Activated CD8-positive, alpha-beta T cell treated with anti-CD3 and anti-CD28 coated beads for 36 hours (primary cell): ENCODE measurements around the gene TAS2R20. TPM values are rescaled to one million over a fixed set of nuclear protein-coding genes. Genes with fewer than 3 reads are reported as not detected.

Source experiments
- ATAC-seq: fragments of 200-7000 bp; cut with Tn5 transposase; one replicate; pipeline ENCODE4 v1.10.0; 2021; ENCODE audit warnings: mild to moderate bottlenecking, moderate library complexity
- CTCF ChIA-PET: fragments of 350-600 bp; sonication (Branson Sonifier 250); formaldehyde crosslinking; loops from one replicate; lab custom pipeline; 2021; ENCODE audit warnings: antibody characterized with exemption; lab: Charles Lee
- POLR2A ChIA-PET: fragments of 350-600 bp; sonication (Branson Sonifier 250); formaldehyde crosslinking; loops from one replicate; lab custom pipeline; 2021; ENCODE audit warnings: antibody characterized with exemption; lab: Charles Lee
- DNase-seq: peaks from one replicate; pipeline ENCODE4 v3.0.0-alpha.2; 2020
- H3K27ac Mint-ChIP-seq: one replicate; pipeline ENCODE4 v1.8.0; 2021; ENCODE audit warnings: mild to moderate bottlenecking, mixed read lengths
- H3K27me3 Mint-ChIP-seq: one replicate; pipeline ENCODE4 v1.8.0; 2021; ENCODE audit warnings: mixed read lengths
- H3K36me3 Mint-ChIP-seq: one replicate; pipeline ENCODE4 v1.8.0; 2021; ENCODE audit warnings: low read depth, mixed read lengths
- H3K4me1 Mint-ChIP-seq: one replicate; pipeline ENCODE4 v1.8.0; 2021; ENCODE audit warnings: low read depth, mixed read lengths
- H3K4me3 Mint-ChIP-seq: one replicate; pipeline ENCODE4 v1.8.0; 2021; ENCODE audit warnings: mild to moderate bottlenecking, moderate library complexity, mixed read lengths
- H3K9me3 Mint-ChIP-seq: one replicate; pipeline ENCODE4 v1.8.0; 2021; ENCODE audit warnings: mixed read lengths
- intact Hi-C: fragments of 100-400 bp; cut with micrococcal nuclease; formaldehyde crosslinking; loops from one replicate; pipeline ENCODE4 v1.10.0; 2022
- total RNA-seq, 2 experiments: library from RNA; stranded (reverse); gene quantifications; one replicate each; pipeline ENCODE4 v1.2.3, GENCODE V29; 2021
- TF ChIP-seq, protein P1 (sequence below): fragments of 200-600 bp; IDR thresholded peaks from one replicate; pipeline ENCODE4 v1.8.0; 2022; ENCODE audit warnings: antibody characterized with exemption, mild to moderate bottlenecking

The TAS2R20 gene
- total RNA-seq, 2 experiments from 2014 or later, result 0.81 to 1.6 TPM

DNA sequence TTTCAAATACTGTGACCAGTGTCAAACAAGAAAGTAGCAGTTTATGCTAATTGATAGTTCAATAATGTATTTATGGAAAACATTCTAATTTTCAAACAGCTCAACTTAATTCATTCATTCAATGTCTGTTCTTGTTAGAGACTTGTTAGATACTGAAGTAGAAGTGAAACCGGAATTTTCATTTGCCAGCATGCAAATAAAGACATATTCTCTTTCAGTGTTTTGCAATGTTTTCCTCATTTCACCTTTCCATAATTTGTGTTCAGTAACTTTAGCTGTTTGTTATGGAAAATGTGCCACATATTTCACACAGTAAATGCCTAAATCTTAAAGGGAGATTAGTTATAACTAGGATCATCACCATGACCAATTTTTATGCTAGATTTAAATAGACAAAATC, 32.6 kb downstream of the TAS2R20 start:
- ATAC-seq, result no peak
- Mint-ChIP-seq H3K4me3 (no peak overlapping the region), H3K27ac (no peak overlapping the region), H3K4me1 (peaks cover 15% of the 10 kb centered on the region), H3K9me3 (no peaks in the 10 kb centered on the region), H3K27me3 (no peaks in the 10 kb centered on the region), H3K36me3 (peaks cover 5% of the 10 kb centered on the region)
- TF ChIP-seq, protein P1, sequence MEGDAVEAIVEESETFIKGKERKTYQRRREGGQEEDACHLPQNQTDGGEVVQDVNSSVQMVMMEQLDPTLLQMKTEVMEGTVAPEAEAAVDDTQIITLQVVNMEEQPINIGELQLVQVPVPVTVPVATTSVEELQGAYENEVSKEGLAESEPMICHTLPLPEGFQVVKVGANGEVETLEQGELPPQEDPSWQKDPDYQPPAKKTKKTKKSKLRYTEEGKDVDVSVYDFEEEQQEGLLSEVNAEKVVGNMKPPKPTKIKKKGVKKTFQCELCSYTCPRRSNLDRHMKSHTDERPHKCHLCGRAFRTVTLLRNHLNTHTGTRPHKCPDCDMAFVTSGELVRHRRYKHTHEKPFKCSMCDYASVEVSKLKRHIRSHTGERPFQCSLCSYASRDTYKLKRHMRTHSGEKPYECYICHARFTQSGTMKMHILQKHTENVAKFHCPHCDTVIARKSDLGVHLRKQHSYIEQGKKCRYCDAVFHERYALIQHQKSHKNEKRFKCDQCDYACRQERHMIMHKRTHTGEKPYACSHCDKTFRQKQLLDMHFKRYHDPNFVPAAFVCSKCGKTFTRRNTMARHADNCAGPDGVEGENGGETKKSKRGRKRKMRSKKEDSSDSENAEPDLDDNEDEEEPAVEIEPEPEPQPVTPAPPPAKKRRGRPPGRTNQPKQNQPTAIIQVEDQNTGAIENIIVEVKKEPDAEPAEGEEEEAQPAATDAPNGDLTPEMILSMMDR, result no peak
- POLR2A ChIA-PET, result no interaction called here
- DNase-seq, result no peak
- CTCF ChIA-PET, result no interaction called here
- intact Hi-C loops, result no loop called here

DNA sequence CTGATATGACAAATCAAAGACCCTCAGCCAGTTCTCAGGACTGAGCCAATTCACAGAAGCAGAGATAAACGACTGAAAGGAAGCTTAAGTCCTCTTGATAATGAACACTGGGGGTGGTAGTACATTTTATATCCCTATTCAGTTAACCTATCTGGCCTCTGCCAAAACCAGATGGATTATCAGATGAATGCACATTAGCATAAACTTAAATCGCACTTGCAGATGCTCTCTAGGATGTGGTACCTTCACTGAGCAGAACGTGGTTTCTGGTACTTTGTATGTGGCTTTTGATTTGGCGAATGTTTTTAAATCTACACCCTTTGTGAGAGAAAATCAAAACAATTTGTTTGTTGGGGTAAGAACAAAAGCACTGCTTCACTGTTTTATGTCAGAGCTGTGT, 37.9 kb downstream of the TAS2R20 start:
- Mint-ChIP-seq H3K27ac (no peak overlapping the region), H3K36me3 (peaks cover 17% of the 10 kb centered on the region), H3K4me1 (peaks cover 33% of the 10 kb centered on the region), H3K9me3 (peaks cover 8% of the 10 kb centered on the region), H3K27me3 (no peaks in the 10 kb centered on the region), H3K4me3 (no peak overlapping the region)
- TF ChIP-seq, protein P1, result no peak
- DNase-seq (no peak), ATAC-seq (no peak)
- intact Hi-C loops, result no loop called here
- ChIA-PET POLR2A (interaction anchor here (1.0 kb wide), 1 partner anchor 13 kb away, joined by 3 read pairs; no protein-coding TSS in a partner anchor), CTCF (no interaction called here)

DNA sequence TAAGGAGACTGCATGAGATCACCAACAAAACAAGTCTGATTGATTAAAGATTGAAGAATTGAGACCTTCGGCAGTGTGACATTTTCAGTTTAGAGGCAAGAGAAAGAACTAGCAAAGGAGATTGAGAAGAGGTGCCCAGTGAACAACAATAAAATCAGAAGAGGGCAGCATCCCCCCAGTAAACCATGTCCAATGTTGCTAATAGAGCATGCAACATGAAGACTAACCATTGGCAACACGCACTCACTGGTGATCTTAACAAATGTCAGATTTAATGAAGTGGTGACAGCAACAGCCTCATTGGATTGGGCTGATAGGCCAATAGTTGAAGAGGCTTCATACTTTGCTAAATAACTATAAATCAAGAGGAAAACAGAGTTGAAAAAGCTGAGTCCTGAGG, 38.3 kb downstream of the TAS2R20 start:
- ATAC-seq (no peak), DNase-seq (peak; percentile 13)
- intact Hi-C loops, result no loop called here
- TF ChIP-seq, protein P1, result no peak
- Mint-ChIP-seq H3K27ac (no peak overlapping the region), H3K36me3 (peaks cover 20% of the 10 kb centered on the region), H3K9me3 (peaks cover 9% of the 10 kb centered on the region), H3K4me3 (no peak overlapping the region), H3K4me1 (peaks cover 33% of the 10 kb centered on the region), H3K27me3 (no peaks in the 10 kb centered on the region)
- ChIA-PET CTCF (no interaction called here), POLR2A (interaction anchor here (1.0 kb wide), 1 partner anchor 14 kb away, joined by 3 read pairs; no protein-coding TSS in a partner anchor)

DNA sequence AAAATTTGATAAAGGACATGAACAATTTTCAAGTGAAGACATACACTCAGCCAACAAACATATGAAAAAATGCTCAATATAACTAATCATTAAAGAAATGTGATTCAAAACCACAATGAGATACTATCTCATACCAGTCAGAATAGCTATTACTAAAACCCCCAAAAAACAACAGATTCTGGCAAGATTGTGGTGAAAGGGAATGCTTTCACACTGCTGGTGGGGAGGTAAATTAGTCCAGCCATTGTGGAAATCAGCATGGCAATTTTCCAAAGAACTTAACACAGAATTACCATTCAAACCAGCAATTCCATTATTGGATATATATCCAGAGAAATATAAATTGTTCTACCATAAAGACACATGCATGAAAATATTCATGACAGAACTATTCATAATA, 40.4 kb downstream of the TAS2R20 start:
- Mint-ChIP-seq H3K27me3 (no peaks in the 10 kb centered on the region), H3K4me1 (peaks cover 38% of the 10 kb centered on the region), H3K36me3 (peaks cover 30% of the 10 kb centered on the region), H3K27ac (no peak overlapping the region), H3K9me3 (peaks cover 9% of the 10 kb centered on the region), H3K4me3 (no peak overlapping the region)
- ATAC-seq (no peak), DNase-seq (no peak)
- intact Hi-C loops, result no loop called here
- ChIA-PET POLR2A (no interaction called here), CTCF (no interaction called here)
- TF ChIP-seq, protein P1, result no peak

DNA sequence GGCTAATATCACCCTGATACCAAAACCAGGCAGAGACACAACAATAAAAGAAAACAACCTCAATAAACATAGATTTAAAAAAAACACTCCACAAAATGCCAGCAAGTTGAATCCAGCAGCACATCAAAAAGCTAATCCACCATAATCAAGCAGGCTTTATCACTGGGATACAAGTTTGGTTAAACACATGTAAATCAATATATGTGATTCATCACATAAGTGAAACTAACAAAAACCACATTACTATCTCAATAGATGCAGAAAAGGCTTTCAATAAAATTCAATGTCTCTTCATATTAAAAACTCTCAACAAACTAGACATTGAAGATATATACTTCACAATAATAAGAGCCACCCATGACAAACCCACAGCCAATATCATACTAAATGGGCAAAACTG, 42.0 kb downstream of the TAS2R20 start:
- no peak for DNase-seq
- TF ChIP-seq, protein P1, result no peak
- CTCF ChIA-PET, result no interaction called here
- Mint-ChIP-seq H3K9me3 (peaks cover 9% of the 10 kb centered on the region), H3K4me3 (no peak overlapping the region), H3K36me3 (peaks cover 32% of the 10 kb centered on the region), H3K4me1 (peaks cover 29% of the 10 kb centered on the region), H3K27ac (no peak overlapping the region), H3K27me3 (no peaks in the 10 kb centered on the region)
- POLR2A ChIA-PET, result no interaction called here
- no peak for ATAC-seq
- intact Hi-C loops, result no loop called here
